ENCODE measurements around the gene COL20A1.

DNA sequence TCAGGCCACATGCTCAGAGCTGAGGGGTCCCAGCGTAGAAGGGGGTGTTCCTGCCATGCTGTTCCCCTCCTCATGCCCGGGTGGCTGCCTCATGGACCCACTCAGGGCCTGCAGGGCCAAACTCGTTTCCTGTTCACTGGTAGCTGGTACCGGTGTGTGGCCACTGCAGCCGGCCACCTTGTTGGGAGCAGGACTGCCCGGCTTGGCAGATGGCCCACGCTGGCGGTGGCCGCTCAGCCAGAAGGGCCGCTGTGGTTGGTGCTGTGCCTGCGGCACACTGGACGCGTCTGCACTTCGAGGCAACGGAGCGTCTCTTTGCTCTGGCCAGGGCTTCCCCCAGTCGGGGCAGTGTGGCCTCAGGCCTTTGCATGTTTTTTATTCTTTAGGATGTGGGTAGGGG lies 10.0 kb upstream of the COL20A1 start:
- TF ChIP-seq, protein P1, sequence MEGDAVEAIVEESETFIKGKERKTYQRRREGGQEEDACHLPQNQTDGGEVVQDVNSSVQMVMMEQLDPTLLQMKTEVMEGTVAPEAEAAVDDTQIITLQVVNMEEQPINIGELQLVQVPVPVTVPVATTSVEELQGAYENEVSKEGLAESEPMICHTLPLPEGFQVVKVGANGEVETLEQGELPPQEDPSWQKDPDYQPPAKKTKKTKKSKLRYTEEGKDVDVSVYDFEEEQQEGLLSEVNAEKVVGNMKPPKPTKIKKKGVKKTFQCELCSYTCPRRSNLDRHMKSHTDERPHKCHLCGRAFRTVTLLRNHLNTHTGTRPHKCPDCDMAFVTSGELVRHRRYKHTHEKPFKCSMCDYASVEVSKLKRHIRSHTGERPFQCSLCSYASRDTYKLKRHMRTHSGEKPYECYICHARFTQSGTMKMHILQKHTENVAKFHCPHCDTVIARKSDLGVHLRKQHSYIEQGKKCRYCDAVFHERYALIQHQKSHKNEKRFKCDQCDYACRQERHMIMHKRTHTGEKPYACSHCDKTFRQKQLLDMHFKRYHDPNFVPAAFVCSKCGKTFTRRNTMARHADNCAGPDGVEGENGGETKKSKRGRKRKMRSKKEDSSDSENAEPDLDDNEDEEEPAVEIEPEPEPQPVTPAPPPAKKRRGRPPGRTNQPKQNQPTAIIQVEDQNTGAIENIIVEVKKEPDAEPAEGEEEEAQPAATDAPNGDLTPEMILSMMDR (IDR thresholded peaks at IDR 0.05), result no peak
- TF ChIP-seq POLR2A (IDR thresholded peaks at IDR 0.05), result no peak
- TF ChIP-seq EP300 (IDR thresholded peaks at IDR 0.05), result no peak
